OCI-LY1 (cell line): ENCODE measurements around the gene ESYT1.

ENCODE experiments used
- H2AFZ ChIP-seq: fragments of 200-600 bp; sonication (generic), shearing (Covaris generic); 2 replicates; pipeline ENCODE4 v1.6.0; 2014; ENCODE audit warnings: antibody characterized with exemption, mild to moderate bottlenecking, low read length
- H3F3A ChIP-seq: fragments of 200-600 bp; sonication (generic), shearing (Covaris generic); 2 replicates; pipeline ENCODE4 v1.6.0; 2014; ENCODE audit warnings: mild to moderate bottlenecking, antibody characterized with exemption, low read length, moderate library complexity; ENCODE audit not compliant: insufficient read depth
- H3K27ac ChIP-seq: fragments of 200-600 bp; sonication (generic); 2 replicates; pipeline ENCODE4 v1.5.1; 2014; ENCODE audit warnings: low read length, mixed run types, mild to moderate bottlenecking, low read depth; ENCODE audit not compliant: poor library complexity, severe bottlenecking
- H3K27me3 ChIP-seq: fragments of 200-600 bp; sonication (generic); 2 replicates; pipeline ENCODE4 v1.6.0; 2014; ENCODE audit warnings: antibody characterized with exemption, mild to moderate bottlenecking, low read length, moderate library complexity; ENCODE audit not compliant: insufficient read depth
- H3K36me3 ChIP-seq: fragments of 200-600 bp; sonication (generic); 2 replicates; pipeline ENCODE4 v1.6.1; 2014; ENCODE audit warnings: mild to moderate bottlenecking, antibody characterized with exemption, low read length, moderate library complexity, mixed read lengths; ENCODE audit not compliant: insufficient read depth
- H3K4me1 ChIP-seq: fragments of 200-600 bp; sonication (generic); 2 replicates; pipeline ENCODE4 v1.5.1; 2014; ENCODE audit warnings: mild to moderate bottlenecking, low read length, moderate library complexity; ENCODE audit not compliant: insufficient read depth, severe bottlenecking
- H3K4me2 ChIP-seq: fragments of 200-600 bp; sonication (generic), shearing (Covaris generic); 2 replicates; pipeline ENCODE4 v1.6.1; 2014; ENCODE audit warnings: low read length
- H3K4me3 ChIP-seq: fragments of 200-600 bp; sonication (generic); 2 replicates; pipeline ENCODE4 v1.5.1; 2014; ENCODE audit warnings: low read length, low read depth, mild to moderate bottlenecking, mixed read lengths; ENCODE audit not compliant: poor library complexity, severe bottlenecking
- H3K79me2 ChIP-seq: fragments of 200-600 bp; shearing (Covaris generic); 2 replicates; pipeline ENCODE4 v1.6.1; 2016; ENCODE audit warnings: mixed run types, low read length, mixed read lengths; ENCODE audit not compliant: insufficient read depth
- H3K9ac ChIP-seq: fragments of 200-600 bp; sonication (generic), shearing (Covaris generic); 2 replicates; pipeline ENCODE4 v1.6.1; 2014; ENCODE audit warnings: mild to moderate bottlenecking, low read length, mixed read lengths
- H3K9me2 ChIP-seq: fragments of 200-600 bp; sonication (generic), shearing (Covaris generic); 2 replicates; pipeline ENCODE4 v1.6.1; 2014; ENCODE audit warnings: low read depth, mild to moderate bottlenecking, low read length, mixed read lengths
- H3K9me3 ChIP-seq: fragments of 200-600 bp; shearing (Covaris generic); 2 replicates; pipeline ENCODE4 v1.6.1; 2014; ENCODE audit warnings: low read length, mixed read lengths
- H4K20me1 ChIP-seq: fragments of 200-600 bp; sonication (generic), shearing (Covaris generic); 2 replicates; pipeline ENCODE4 v1.6.0; 2016; ENCODE audit warnings: mild to moderate bottlenecking, low read length; ENCODE audit not compliant: insufficient read depth
- EZH2 ChIP-seq: fragments of 200-600 bp; sonication (generic), shearing (Covaris generic); IDR thresholded peaks from 2 replicates; pipeline ENCODE4 v1.8.0; 2017; ENCODE audit warnings: borderline replicate concordance, mixed run types, mild to moderate bottlenecking, antibody characterized with exemption, low read length, moderate library complexity, mixed read lengths
- TF ChIP-seq, protein P1 (sequence below): fragments of 200-600 bp; sonication (generic), shearing (Covaris generic); IDR thresholded peaks from 2 replicates; pipeline ENCODE4 v1.5.1; 2017; ENCODE audit warnings: mild to moderate bottlenecking, antibody characterized with exemption, low read length, moderate library complexity, mixed read lengths

The ESYT1 gene

GRCh38 chr12:56153678-56154065 is 25.6 kb downstream of the ESYT1 start:
- Histone ChIP-seq H3K9ac (peak overlapping the region; percentile 88; the same call in 1 of the 2 replicates), H3K79me2 (peaks cover 4% of the 10 kb centered on the region), H3K4me1 (peaks cover 41% of the 10 kb centered on the region), H3K9me2 (no peaks in the 10 kb centered on the region), H3K9me3 (no peaks in the 10 kb centered on the region), H3K4me2 (peak overlapping the region; percentile 91), H3K27me3 (no peaks in the 10 kb centered on the region), H4K20me1 (no peaks in the 10 kb centered on the region), H3K4me3 (peak overlapping the region; percentile 77), H3K36me3 (peaks cover 6% of the 10 kb centered on the region; the same call in 1 of the 2 replicates), H3K27ac (peak overlapping the region; percentile 91), H2AFZ (no peak overlapping the region), H3F3A (no peaks in the 10 kb centered on the region)
- no peak for TF ChIP-seq EZH2
- TF ChIP-seq, protein P1, sequence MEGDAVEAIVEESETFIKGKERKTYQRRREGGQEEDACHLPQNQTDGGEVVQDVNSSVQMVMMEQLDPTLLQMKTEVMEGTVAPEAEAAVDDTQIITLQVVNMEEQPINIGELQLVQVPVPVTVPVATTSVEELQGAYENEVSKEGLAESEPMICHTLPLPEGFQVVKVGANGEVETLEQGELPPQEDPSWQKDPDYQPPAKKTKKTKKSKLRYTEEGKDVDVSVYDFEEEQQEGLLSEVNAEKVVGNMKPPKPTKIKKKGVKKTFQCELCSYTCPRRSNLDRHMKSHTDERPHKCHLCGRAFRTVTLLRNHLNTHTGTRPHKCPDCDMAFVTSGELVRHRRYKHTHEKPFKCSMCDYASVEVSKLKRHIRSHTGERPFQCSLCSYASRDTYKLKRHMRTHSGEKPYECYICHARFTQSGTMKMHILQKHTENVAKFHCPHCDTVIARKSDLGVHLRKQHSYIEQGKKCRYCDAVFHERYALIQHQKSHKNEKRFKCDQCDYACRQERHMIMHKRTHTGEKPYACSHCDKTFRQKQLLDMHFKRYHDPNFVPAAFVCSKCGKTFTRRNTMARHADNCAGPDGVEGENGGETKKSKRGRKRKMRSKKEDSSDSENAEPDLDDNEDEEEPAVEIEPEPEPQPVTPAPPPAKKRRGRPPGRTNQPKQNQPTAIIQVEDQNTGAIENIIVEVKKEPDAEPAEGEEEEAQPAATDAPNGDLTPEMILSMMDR = no peak

- Histone ChIP-seq H3K27ac (peak overlapping the region; percentile 91), H2AFZ (no peak overlapping the region), H3K9ac (peak overlapping the region; percentile 88; the same call in 1 of the 2 replicates), H3K4me3 (no peak overlapping the region), H3K9me3 (no peaks in the 10 kb centered on the region), H3K4me2 (peak overlapping the region; percentile 91; the same call in 1 of the 2 replicates), H3K79me2 (peaks cover 11% of the 10 kb centered on the region), H3K27me3 (no peaks in the 10 kb centered on the region), H3F3A (no peaks in the 10 kb centered on the region), H3K9me2 (no peaks in the 10 kb centered on the region), H4K20me1 (no peaks in the 10 kb centered on the region), H3K4me1 (peaks cover 45% of the 10 kb centered on the region), H3K36me3 (peaks cover 10% of the 10 kb centered on the region; the same call in 1 of the 2 replicates)
- TF ChIP-seq, protein P1 = no peak
- TF ChIP-seq EZH2 = no peak
Measured at GRCh38 chr12:56154246-56154771, 26.2 kb downstream of the ESYT1 start.

GRCh38 chr12:56154818-56155217 is 26.8 kb downstream of the ESYT1 start:
- H3F3A ChIP-seq = no peaks in the 10 kb centered on the region
- no peak overlapping the region for H3K9ac ChIP-seq
- peaks cover 50% of the 10 kb centered on the region for H3K4me1 ChIP-seq
- TF ChIP-seq, protein P1 = no peak
- no peak for TF ChIP-seq EZH2
- no peaks in the 10 kb centered on the region for H3K9me3 ChIP-seq
- H3K27me3 ChIP-seq = no peaks in the 10 kb centered on the region
- no peak overlapping the region for H3K4me2 ChIP-seq
- no peak overlapping the region for H2AFZ ChIP-seq
- no peaks in the 10 kb centered on the region for H4K20me1 ChIP-seq
- peaks cover 13% of the 10 kb centered on the region for H3K79me2 ChIP-seq
- no peak overlapping the region for H3K4me3 ChIP-seq
- peaks cover 15% of the 10 kb centered on the region for H3K36me3 ChIP-seq
- H3K27ac ChIP-seq = peak overlapping the region; percentile 91
- no peaks in the 10 kb centered on the region for H3K9me2 ChIP-seq
